Stimulated activated CD4-positive, alpha-beta T cell treated with anti-CD3 and anti-CD28 coated beads, Interleukin-4, amount 100 ng/mL, for 48 hours (primary cell): ENCODE results near the gene MUC2.
"Not testable (repeated sequence)": the region's sequence is repeated elsewhere in the genome, so short reads cannot be mapped to it uniquely, and the experiment has no call there.

Experiments used
- DNase-seq, 2 donors: peaks; one replicate each; pipeline ENCODE4 v3.0.0-alpha.2; 2020; ENCODE audit warnings: low read depth in 2 of 2

MUC2 gene

GRCh38 chr11:1106387-1106786 is 31.7 kb downstream of the MUC2 start:
- no peak for DNase-seq

GRCh38 chr11:1107316-1108245 is 32.9 kb downstream of the MUC2 start:
- no peak for DNase-seq

- DNase-seq = no peak
Measured at GRCh38 chr11:1108246-1108900, 33.7 kb downstream of the MUC2 start.

DNA sequence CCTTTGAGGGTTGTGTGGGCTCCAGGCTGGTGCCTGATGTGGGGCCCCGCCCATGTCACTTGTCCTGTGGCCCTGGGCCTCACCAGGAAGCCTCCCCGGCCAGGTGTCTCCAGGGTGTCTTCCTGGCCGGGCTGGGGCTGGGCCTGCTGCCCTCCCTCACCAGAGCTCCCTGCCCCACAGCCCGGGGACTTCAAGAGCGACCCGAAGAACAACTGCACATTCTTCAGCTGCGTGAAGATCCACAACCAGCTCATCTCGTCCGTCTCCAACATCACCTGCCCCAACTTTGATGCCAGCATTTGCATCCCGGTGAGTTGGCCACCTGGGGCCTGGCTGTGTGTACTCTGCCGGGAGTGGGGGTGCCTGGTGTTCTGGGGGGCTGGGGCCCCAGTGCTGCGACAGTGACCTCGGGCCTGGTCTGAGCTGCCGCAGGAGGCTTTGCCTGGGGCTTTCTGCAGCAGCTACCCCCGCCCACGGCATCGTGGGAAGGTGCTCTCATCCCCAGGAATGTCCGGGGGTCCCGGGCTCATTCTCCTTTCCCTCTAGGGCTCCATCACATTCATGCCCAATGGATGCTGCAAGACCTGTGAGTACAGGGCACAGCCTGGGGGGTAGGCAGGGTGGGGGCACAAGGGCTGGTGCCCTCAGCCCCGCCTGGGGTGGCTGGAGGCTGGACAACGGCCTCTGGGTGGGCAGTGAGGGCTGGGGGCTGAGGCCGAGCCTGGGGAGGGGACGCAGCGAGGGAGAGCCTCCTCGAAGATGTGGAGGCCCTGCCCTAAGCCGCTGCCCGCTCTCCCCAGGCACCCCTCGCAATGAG is 34.6 kb downstream of the MUC2 start:
- no peak for DNase-seq

DNA sequence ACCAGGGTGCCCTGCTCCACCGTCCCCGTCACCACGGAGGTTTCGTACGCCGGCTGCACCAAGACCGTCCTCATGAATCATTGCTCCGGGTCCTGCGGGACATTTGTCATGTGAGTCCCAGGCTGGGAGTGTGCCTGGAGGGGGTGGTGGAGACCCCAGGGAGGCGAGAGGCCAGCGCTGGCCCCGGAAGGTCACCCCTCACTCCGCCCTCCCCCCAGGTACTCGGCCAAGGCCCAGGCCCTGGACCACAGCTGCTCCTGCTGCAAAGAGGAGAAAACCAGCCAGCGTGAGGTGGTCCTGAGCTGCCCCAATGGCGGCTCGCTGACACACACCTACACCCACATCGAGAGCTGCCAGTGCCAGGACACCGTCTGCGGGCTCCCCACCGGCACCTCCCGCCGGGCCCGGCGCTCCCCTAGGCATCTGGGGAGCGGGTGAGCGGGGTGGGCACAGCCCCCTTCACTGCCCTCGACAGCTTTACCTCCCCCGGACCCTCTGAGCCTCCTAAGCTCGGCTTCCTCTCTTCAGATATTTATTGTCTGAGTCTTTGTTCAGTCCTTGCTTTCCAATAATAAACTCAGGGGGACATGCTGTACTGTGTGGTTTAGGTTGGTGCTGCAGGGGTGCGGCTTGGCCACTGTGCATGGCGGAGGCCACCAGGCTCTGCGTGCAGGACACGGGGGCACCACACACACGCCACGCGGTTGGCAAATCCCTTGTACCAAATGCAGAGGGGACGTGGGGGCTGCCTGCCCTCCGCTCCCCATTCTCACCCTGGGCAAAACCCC is 35.4 kb downstream of the MUC2 start:
- DNase-seq = no peak

DNA sequence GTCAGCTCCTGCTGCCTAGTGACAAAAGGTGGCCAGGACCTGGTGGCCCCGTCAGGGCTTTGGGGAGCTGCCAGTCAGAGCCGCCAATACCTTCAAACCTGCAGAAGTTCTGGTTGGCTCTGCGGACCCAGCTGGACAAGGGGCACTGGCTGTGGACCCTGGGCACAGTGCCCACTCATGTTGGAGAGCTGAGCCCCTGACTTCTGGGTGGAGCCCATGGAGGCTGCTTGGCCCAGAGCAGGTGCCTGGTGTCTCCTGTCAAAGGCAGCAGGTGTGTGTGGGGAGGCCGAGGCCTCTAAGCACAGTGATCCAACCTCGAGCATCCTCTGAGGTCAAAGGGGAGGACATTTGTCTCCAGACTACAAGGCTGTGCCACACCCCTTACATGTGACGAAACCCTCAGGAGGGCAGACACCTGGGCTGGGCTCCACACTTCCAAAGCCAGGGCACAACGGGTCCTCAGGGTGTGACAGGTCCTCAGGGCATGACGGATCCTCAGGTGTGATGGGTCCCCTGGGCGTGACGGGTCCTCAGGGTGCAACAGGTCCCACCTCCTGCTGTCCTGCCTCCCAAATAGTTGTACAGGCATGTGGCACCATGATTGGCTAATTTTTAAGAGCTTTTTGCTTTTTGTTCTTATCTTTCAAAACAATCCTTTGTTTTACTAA is 37.0 kb downstream of the MUC2 start:
- DNase-seq = no peak

DNA sequence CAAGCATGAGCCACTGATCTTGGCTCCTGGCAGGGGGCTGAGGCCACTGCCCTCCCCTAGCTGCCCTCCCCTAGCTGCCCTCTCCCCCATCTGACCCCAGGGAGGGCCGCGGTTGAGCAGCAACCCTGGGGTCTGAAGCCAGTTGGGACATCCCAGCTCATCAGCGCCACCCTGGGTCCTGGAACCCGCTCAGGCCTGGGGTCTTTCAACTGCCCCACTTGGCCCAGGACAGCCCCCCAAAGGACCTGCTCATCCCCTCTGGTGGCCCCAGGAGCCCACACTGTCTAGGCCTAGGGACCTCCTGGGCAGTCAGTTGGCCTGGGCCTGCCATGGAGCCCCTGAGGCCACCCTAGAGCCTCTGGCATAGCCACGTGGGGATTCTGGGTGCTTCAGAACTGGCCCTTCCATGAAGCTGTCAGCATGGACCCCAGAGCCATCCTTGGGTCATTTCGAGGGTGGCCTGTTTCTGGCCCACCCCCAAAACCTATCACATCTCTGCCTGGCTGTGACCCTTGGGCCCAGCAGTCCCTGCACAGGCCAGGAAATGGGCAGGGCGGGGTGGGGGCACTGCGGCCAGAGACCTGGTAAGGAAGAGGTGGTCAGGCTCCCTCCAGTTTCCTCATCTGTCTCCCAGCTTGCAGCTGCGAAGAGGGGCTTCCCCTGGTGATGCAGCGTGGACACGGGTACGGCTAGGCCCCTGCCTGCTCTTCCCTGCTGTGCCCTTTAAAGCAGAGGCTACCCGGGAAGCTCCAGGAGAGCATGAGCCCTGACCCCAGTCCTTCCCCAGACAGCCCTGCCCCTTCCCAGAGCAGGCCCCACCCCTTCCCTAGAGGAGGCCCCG is 37.9 kb downstream of the MUC2 start:
- DNase-seq = no peak

DNA sequence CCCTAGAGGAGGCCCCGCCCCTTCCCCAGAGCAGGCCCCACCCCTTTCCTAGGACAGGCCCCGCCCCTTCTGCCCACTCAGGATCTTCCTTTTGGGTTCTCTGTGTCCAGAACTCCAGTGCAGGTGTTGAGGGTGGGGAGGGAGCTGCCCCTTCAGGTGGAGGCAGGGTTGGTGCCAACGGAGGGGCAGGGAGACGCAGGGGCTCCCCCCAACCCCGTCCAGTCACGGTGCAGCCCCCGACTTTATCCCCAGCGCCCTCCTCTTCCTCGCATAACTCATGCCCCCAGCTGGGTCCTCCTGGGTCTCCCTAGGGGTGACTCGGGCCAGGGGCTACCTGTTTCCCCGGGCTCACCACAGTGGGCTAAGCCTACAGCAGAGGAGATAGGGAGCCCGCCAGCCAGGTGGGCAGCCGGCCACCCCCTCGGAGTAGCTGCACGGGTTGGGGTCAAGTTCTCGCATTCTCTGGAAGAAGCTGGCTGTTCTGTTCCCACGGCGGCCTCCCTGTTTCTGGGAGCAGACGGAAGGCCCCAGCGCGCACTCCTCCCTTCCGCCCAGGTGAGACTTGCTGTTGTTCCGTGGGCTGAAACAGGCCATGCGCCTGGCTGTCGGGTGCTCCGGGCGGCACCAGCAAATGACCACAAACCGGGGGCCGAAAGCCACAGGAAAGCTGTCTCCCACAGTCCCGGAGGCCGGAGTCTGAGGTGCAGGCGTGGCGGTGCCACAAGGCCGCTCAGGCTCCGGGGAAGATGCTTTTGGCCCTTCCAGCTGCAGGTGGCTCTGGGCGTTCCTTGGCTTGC is 38.9 kb downstream of the MUC2 start:
- DNase-seq = no peak

- not testable (repeated sequence) for DNase-seq
Measured at GRCh38 chr11:1115292-1115691, 40.6 kb downstream of the MUC2 start.

GRCh38 chr11:1116104-1116503 is 41.4 kb downstream of the MUC2 start:
- no peak for DNase-seq

DNA sequence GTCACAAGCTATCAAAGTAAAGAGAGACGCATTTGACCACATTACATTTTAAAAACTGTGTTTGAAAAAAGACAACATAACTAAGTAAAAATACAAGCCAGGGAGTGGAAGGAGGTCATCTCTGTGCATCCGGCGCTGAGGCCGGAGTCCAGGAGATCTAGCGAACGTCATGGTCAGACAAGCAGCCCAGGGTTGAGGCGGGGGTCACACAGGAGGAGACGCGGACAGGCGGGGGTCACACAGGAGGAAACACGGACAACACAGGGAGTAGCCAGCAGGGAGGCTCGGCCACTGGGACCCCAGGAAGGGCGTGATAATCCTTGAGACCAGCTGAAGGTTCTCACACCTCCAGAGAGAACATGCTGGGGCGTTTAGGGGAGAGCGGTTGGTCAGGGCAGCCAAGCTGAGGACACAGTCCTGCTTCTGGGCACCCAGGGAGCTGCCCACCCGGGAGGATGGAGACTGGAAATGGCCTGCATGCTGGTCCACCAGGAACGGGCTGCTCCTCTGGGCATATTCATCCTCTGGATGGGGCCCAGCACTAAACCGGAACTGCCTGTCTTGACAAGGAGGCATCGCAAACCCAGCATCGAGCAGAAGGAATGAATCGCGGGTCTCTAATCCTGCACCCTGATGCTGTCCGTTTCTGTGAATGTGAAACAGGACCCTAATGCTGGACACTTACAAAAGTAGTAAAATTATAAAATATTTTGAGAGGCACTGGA is 42.2 kb downstream of the MUC2 start:
- DNase-seq = no peak

- no peak for DNase-seq
Measured at GRCh38 chr11:1117992-1118391, 43.3 kb downstream of the MUC2 start.

- DNase-seq = no peak
Measured at GRCh38 chr11:1118755-1119603, 44.3 kb downstream of the MUC2 start.

- no peak for DNase-seq
Measured at GRCh38 chr11:1119604-1120146, 45.0 kb downstream of the MUC2 start.

DNA sequence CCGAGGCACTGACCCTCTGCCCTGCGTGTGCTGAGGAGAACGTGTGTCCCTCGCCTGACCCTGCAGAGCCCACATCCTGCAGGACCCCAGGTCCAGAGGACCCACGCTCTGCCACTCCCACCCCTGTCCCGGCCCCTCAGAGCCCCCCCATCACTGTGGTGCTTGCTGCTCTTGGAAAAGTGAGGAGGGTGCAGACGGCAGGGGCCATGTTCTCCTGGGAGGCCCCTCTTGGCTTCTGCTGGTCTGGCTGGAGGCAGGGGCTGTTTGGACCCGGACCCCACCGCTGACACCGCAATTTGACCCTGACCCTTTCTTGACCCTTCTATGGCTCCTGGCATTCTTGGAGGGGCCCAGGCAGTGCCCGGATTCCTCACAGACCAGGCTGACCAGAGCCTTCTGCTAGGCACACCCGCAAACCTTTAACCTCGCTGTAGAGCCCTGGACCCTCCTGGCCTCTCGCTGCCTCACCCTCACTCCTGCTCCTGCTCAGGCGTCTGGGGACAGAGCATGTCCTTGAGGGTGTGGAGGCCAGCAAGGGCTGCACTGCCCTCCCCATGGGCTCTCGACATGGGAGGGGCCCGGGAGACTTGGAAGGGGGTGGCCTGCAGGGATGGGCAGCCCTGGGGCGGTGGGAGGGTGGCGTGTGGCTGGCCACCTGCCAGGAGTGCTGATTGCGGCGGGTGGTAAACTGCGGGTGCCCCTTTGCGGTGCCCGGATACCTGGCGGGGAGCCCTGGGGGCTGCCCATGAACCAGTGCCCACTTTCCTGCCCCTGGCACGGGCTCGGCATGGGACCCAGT is 46.1 kb downstream of the MUC2 start:
- DNase-seq = no peak

DNA sequence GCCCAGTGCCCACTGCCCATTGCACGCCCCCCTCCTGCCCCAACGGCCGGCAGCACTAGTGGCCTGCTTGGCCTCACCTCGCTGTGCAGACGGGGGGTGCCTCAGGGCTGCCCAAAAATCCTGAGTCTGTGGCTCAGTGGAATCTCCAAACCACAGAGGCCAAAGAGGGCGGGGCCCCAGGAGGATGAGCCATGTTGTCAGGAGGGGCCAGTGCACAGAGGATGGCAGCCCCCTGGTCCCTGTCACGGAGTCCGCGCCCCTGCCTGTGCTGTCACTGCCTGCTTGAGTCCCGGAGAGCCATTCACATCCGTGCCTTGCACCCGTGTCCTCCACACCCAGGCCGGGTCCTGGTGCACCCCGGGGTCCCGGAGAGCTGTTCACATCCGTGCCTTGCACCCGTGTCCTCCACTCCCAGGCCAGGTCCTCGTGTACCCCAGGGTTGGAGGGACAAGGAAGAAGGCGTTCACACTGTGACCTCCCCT is 46.7 kb downstream of the MUC2 start:
- DNase-seq = no peak
